Common myeloid progenitor, CD34-positive (primary cell): Measurements from ENCODE around the gene CALML3.

Experiments
- CTCF ChIA-PET: fragments of 350-600 bp; sonication (Branson Sonifier 250); formaldehyde crosslinking; loops from one replicate; lab custom pipeline; 2021; ENCODE audit warnings: antibody characterized with exemption; lab: Charles Lee
- POLR2A ChIA-PET: fragments of 350-600 bp; sonication (Branson Sonifier 250); formaldehyde crosslinking; loops from one replicate; lab custom pipeline; 2021; ENCODE audit warnings: antibody characterized with exemption; lab: Charles Lee
- DNase-seq, 3 donors: peaks; one replicate each; pipeline versions ENCODE4 v3.0.0 to v3.0.0-alpha.2; 2013
- H3K27ac ChIP-seq, 2 experiments: 1 replicate in 1 of 2; 2 replicates in 1 of 2; pipeline ENCODE4 v1.7.0; 2013; ENCODE audit warnings: inconsistent platforms in 2 of 2, low read length in 2 of 2, mild to moderate bottlenecking in 2 of 2, low read depth in 1 of 2, moderate library complexity in 1 of 2; ENCODE audit not compliant: severe bottlenecking in 2 of 2, insufficient read depth in 1 of 2, poor library complexity in 1 of 2
- H3K27me3 ChIP-seq, 5 experiments: replicated peaks in 2 of 5; 1 replicate in 3 of 5; 2 replicates in 2 of 5; pipeline versions ENCODE4 v1.6.1 to v1.7.0; 2013; ENCODE audit warnings: low read length in 4 of 5, mild to moderate bottlenecking in 2 of 5, moderate library complexity in 2 of 5, inconsistent platforms in 1 of 5; ENCODE audit not compliant: insufficient read depth in 5 of 5, control insufficient read depth in 4 of 5
- H3K36me3 ChIP-seq, 4 experiments: 1 replicate in 2 of 4; 2 replicates in 2 of 4; pipeline versions ENCODE4 v1.6.1 to v1.7.0; 2013; ENCODE audit warnings: low read length in 3 of 4, control low read depth in 1 of 4, mild to moderate bottlenecking in 1 of 4; ENCODE audit not compliant: control insufficient read depth in 4 of 4, insufficient read depth in 4 of 4
- H3K4me1 ChIP-seq, 4 experiments: 1 replicate in 3 of 4; 2 replicates in 1 of 4; pipeline versions ENCODE4 v1.6.1 to v1.7.1; 2013; ENCODE audit warnings: low read length in 3 of 4, mild to moderate bottlenecking in 3 of 4, control low read depth in 1 of 4, inconsistent platforms in 1 of 4, moderate library complexity in 1 of 4; ENCODE audit not compliant: control insufficient read depth in 4 of 4, insufficient read depth in 4 of 4; ENCODE audit errors: control extremely low read depth in 1 of 4
- H3K4me3 ChIP-seq, 7 experiments: 1 replicate in 4 of 7; 2 replicates in 3 of 7; pipeline versions ENCODE4 v1.5.1 to v1.7.0; 2013; ENCODE audit warnings: mild to moderate bottlenecking in 7 of 7, low read length in 6 of 7, moderate library complexity in 6 of 7, inconsistent platforms in 2 of 7, low read depth in 2 of 7, control low read depth in 1 of 7; ENCODE audit not compliant: insufficient read depth in 4 of 7, control insufficient read depth in 1 of 7; ENCODE audit errors: extremely low read depth in 1 of 7
- H3K9me3 ChIP-seq, 5 experiments: 1 replicate in 4 of 5; 2 replicates in 1 of 5; pipeline versions ENCODE4 v1.6.1 to v1.7.1; 2013; ENCODE audit warnings: low read length in 4 of 5, mild to moderate bottlenecking in 2 of 5, inconsistent platforms in 1 of 5, low read depth in 1 of 5, moderate library complexity in 1 of 5; ENCODE audit not compliant: control insufficient read depth in 4 of 5, insufficient read depth in 2 of 5; ENCODE audit errors: control extremely low read depth in 1 of 5
- WGBS: methylation state at CpG from one replicate; pipeline ENCODE4 v1.1.5; 2013; ENCODE audit not compliant: insufficient coverage; 5-methylcytosine and 5-hydroxymethylcytosine counted together

The CALML3 gene

GRCh38 chr10:5563321-5563961 lies 38.7 kb downstream of the CALML3 start:
- 96% methylated on average over 15 of the region's 21 CpGs for WGBS
- no peak for DNase-seq
- Histone ChIP-seq H3K27ac (no peak overlapping the region), H3K27me3 (peaks cover 0 to 9% (median 0%) of the 10 kb centered on the region in 5 experiments), H3K9me3 (no peaks in the 10 kb centered on the region), H3K36me3 (no peaks in the 10 kb centered on the region), H3K4me3 (no peak overlapping the region), H3K4me1 (no peaks in the 10 kb centered on the region)
- ChIA-PET CTCF (no interaction called here), POLR2A (interaction anchor here (0.5 kb wide), 1 partner anchor 202 kb away, joined by 3 read pairs; no protein-coding TSS in a partner anchor)

- WGBS: 89% methylated on average over 18 of the region's 18 CpGs
- ChIA-PET CTCF (no interaction called here), POLR2A (no interaction called here)
- Histone ChIP-seq H3K27ac (no peak overlapping the region), H3K4me3 (no peak overlapping the region), H3K4me1 (no peaks in the 10 kb centered on the region), H3K36me3 (no peaks in the 10 kb centered on the region), H3K27me3 (peaks cover 0 to 9% (median 0%) of the 10 kb centered on the region in 5 experiments), H3K9me3 (no peaks in the 10 kb centered on the region)
- no peak for DNase-seq
These were observed 39.3 kb downstream of the CALML3 start for GRCh38 chr10:5563991-5564536.

- H3K4me1 ChIP-seq: no peaks in the 10 kb centered on the region
- H3K9me3 ChIP-seq: no peaks in the 10 kb centered on the region
- H3K4me3 ChIP-seq: no peak overlapping the region
- H3K27ac ChIP-seq: no peak overlapping the region
- CTCF ChIA-PET: interaction anchor here (1.4 kb wide), 1 partner anchor 58 kb away, joined by 3 read pairs; no protein-coding TSS in a partner anchor
- POLR2A ChIA-PET: no interaction called here
- H3K36me3 ChIP-seq: no peaks in the 10 kb centered on the region
- DNase-seq: no peak
- WGBS: 95% methylated on average over 9 of the region's 17 CpGs
- peaks cover 0 to 9% (median 0%) of the 10 kb centered on the region in 5 experiments for H3K27me3 ChIP-seq
These were observed 39.9 kb downstream of the CALML3 start for GRCh38 chr10:5564537-5565204.

GRCh38 chr10:5565205-5565545 lies 40.4 kb downstream of the CALML3 start:
- WGBS: 92% methylated on average over 8 of the region's 8 CpGs
- Histone ChIP-seq H3K36me3 (no peaks in the 10 kb centered on the region), H3K27ac (no peak overlapping the region), H3K4me1 (no peaks in the 10 kb centered on the region), H3K9me3 (no peaks in the 10 kb centered on the region), H3K27me3 (peaks cover 0 to 9% (median 0%) of the 10 kb centered on the region in 5 experiments), H3K4me3 (no peak overlapping the region)
- POLR2A ChIA-PET: no interaction called here
- CTCF ChIA-PET: interaction anchor here (1.4 kb wide), 1 partner anchor 58 kb away, joined by 3 read pairs; no protein-coding TSS in a partner anchor
- DNase-seq: no peak

GRCh38 chr10:5565671-5566581 lies 41.2 kb downstream of the CALML3 start:
- no peaks in the 10 kb centered on the region for H3K36me3 ChIP-seq
- H3K4me3 ChIP-seq: no peak overlapping the region
- peaks cover 0 to 9% (median 0%) of the 10 kb centered on the region in 5 experiments for H3K27me3 ChIP-seq
- CTCF ChIA-PET: interaction anchor here (0.6 to 1.4 kb wide), 3 partner anchors 17 to 154 kb away, joined by 3 read pairs; no protein-coding TSS in a partner anchor
- POLR2A ChIA-PET: no interaction called here
- no peaks in the 10 kb centered on the region for H3K4me1 ChIP-seq
- 96% methylated on average over 21 of the region's 23 CpGs for WGBS
- no peak for DNase-seq
- no peaks in the 10 kb centered on the region for H3K9me3 ChIP-seq
- H3K27ac ChIP-seq: no peak overlapping the region

GRCh38 chr10:5566614-5567013 lies 41.9 kb downstream of the CALML3 start:
- no peaks in the 10 kb centered on the region for H3K36me3 ChIP-seq
- H3K27ac ChIP-seq: no peak overlapping the region
- 93% methylated on average over 3 of the region's 3 CpGs for WGBS
- H3K4me3 ChIP-seq: no peak overlapping the region
- H3K9me3 ChIP-seq: no peaks in the 10 kb centered on the region
- ChIA-PET CTCF (interaction anchor here (0.7 to 1.4 kb wide), 3 partner anchors 16 to 88 kb away, joined by 3 read pairs; no protein-coding TSS in a partner anchor), POLR2A (no interaction called here)
- no peak for DNase-seq
- H3K4me1 ChIP-seq: no peaks in the 10 kb centered on the region
- H3K27me3 ChIP-seq: peaks cover 0 to 9% (median 0%) of the 10 kb centered on the region in 5 experiments
